Body of pancreas (tissue), 4 donors: ENCODE measurements around the gene RPS14.

ENCODE experiments used
- POLR2A ChIP-seq, 3 donors: fragments of 450-650 bp; IDR thresholded peaks; one replicate each; pipeline ENCODE4 v1.6.1; 2016; ENCODE audit warnings: antibody characterized with exemption in 3 of 3, mild to moderate bottlenecking in 2 of 3
- TF ChIP-seq, protein P1 (sequence below), 7 experiments: fragments of 450-650 bp in 4 of 7; fragments of 200-600 bp in 3 of 7; sonication (generic) in 3 of 7; IDR thresholded peaks; one replicate each; pipeline ENCODE4 v1.5.1; 2016 to 2019; ENCODE audit warnings: antibody characterized with exemption in 7 of 7

DNA sequence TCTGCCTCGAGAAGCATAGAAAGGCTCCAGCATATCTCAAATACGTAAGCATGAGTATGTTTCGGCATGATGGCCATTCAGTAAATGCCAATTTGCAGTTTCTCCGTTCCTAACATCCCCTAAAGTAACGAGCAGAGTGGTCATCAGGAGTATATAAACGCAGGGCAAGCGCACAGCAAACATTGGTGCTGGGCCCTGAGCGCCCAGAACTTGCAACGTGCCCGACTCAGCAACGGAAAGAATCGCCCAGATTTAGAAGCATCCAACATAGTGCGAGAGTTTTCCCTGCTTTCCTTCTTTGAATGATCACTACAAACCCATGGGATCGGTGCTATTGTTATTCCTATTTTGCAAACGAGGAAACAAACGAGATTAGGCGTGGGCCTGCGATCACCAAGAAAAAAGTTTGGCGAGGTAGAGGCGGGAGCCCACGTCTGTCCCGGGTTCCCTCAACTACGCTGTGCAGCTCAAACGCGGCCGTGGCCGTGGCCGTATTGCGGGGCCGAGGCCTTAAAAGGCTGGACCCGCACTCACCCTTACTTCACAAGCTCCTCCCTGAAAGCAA, 505 bp downstream of the RPS14 start:
- TF ChIP-seq, protein P1, sequence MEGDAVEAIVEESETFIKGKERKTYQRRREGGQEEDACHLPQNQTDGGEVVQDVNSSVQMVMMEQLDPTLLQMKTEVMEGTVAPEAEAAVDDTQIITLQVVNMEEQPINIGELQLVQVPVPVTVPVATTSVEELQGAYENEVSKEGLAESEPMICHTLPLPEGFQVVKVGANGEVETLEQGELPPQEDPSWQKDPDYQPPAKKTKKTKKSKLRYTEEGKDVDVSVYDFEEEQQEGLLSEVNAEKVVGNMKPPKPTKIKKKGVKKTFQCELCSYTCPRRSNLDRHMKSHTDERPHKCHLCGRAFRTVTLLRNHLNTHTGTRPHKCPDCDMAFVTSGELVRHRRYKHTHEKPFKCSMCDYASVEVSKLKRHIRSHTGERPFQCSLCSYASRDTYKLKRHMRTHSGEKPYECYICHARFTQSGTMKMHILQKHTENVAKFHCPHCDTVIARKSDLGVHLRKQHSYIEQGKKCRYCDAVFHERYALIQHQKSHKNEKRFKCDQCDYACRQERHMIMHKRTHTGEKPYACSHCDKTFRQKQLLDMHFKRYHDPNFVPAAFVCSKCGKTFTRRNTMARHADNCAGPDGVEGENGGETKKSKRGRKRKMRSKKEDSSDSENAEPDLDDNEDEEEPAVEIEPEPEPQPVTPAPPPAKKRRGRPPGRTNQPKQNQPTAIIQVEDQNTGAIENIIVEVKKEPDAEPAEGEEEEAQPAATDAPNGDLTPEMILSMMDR (IDR thresholded peaks at IDR 0.05) = no peak
- no peak for TF ChIP-seq POLR2A (IDR thresholded peaks at IDR 0.05)
